Stimulated activated naive CD4-positive, alpha-beta T cell (primary cell): ENCODE measurements around the gene TAOK2.
"Not testable (repeated sequence)": the region's sequence is repeated elsewhere in the genome, so short reads cannot be mapped to it uniquely, and the experiment has no call there.

Experiments used
- DNase-seq, 6 experiments: peaks; one replicate each; lab custom pipeline; 2025; lab: John Stamatoyannopoulos, UW

The TAOK2 gene

GRCh38 chr16:29973384-29974246 lies at the start of gene TAOK2:
TAOK2 (plus strand) TSS chr16:29973868; CDS start chr16:29977773, 3,905 bp downstream.
- peak; percentile 82 to 93 (median 88) for DNase-seq

- DNase-seq, result no peak
These were observed 48.4 kb upstream of the TAOK2 start for GRCh38 chr16:29925105-29925756.

- DNase-seq, result peak; percentile 79 to 95 (median 88)
These were observed 47.6 kb upstream of the TAOK2 start, which contains the start of gene KCTD13 for GRCh38 chr16:29925781-29926710. KCTD13 (minus strand) TSS chr16:29926226; CDS start chr16:29926033, 193 bp downstream.

- peak in 1 of 6 experiments; percentile 15 for DNase-seq
These were observed 47.0 kb upstream of the TAOK2 start for GRCh38 chr16:29926711-29927052.

GRCh38 chr16:29927070-29927905 lies 46.4 kb upstream of the TAOK2 start:
- DNase-seq, result no peak

GRCh38 chr16:29931750-29932149 lies 41.9 kb upstream of the TAOK2 start:
- DNase-seq, result not testable (repeated sequence)

GRCh38 chr16:29940656-29941055 lies 33.0 kb upstream of the TAOK2 start:
- DNase-seq, result no peak

- no peak for DNase-seq
These were observed 29.5 kb upstream of the TAOK2 start for GRCh38 chr16:29943846-29944799.

GRCh38 chr16:29947897-29948296 lies 25.8 kb upstream of the TAOK2 start:
- no peak for DNase-seq

- DNase-seq, result no peak
These were observed 22.7 kb upstream of the TAOK2 start for GRCh38 chr16:29950806-29951461.

- no peak for DNase-seq
These were observed 21.9 kb upstream of the TAOK2 start for GRCh38 chr16:29951625-29952365.

- no peak for DNase-seq
These were observed 14.9 kb upstream of the TAOK2 start for GRCh38 chr16:29958756-29959155.

- DNase-seq, result peak in 2 of 6 experiments; percentile 13 to 24
These were observed 14.4 kb upstream of the TAOK2 start for GRCh38 chr16:29959293-29959692.

- DNase-seq, result not testable (repeated sequence)
These were observed 13.8 kb upstream of the TAOK2 start for GRCh38 chr16:29959821-29960220.

GRCh38 chr16:29961127-29961478 lies 12.6 kb upstream of the TAOK2 start:
- peak in 1 of 6 experiments; percentile 32 for DNase-seq

- peak; percentile 88 to 96 (median 91) for DNase-seq
These were observed 12.0 kb upstream of the TAOK2 start, which contains the start of gene TMEM219 for GRCh38 chr16:29961479-29962343. TMEM219 (plus strand) TSS chr16:29962079; CDS start chr16:29963144, 1,065 bp downstream.

- peak in 1 of 6 experiments; percentile 48 for DNase-seq
These were observed 11.2 kb upstream of the TAOK2 start for GRCh38 chr16:29962344-29962994.
